HTERT RPE-1 (cell line): ENCODE measurements around the gene PTGR3.

ENCODE experiments used
- in situ Hi-C: fragments of 300-500 bp; cut with MboI; formaldehyde crosslinking; loops from 4 replicates; pipeline ENCODE4 v1.14.3; 2020; ENCODE audit warnings: low sequenced_read_pairs

The PTGR3 gene

GRCh38 chr18:75215663-75216062, 6.7 kb upstream of the PTGR3 start:
- in situ Hi-C loops = no loop called here

- in situ Hi-C loops = no loop called here
Observed at GRCh38 chr18:75214766-75215510, 6.0 kb upstream of the PTGR3 start.

- in situ Hi-C loops = no loop called here
Observed at GRCh38 chr18:75214332-75214690, 5.4 kb upstream of the PTGR3 start.

GRCh38 chr18:75213611-75214331, 4.8 kb upstream of the PTGR3 start:
- in situ Hi-C loops = no loop called here

- in situ Hi-C loops = no loop called here
Observed at GRCh38 chr18:75212751-75213090, 3.8 kb upstream of the PTGR3 start.

GRCh38 chr18:75211953-75212750, 3.2 kb upstream of the PTGR3 start:
- in situ Hi-C loops = no loop called here

GRCh38 chr18:75211626-75211952, 2.6 kb upstream of the PTGR3 start:
- in situ Hi-C loops = no loop called here

GRCh38 chr18:75211002-75211621, 2.2 kb upstream of the PTGR3 start:
- in situ Hi-C loops = no loop called here

GRCh38 chr18:75210274-75211001, 1.5 kb upstream of the PTGR3 start, which contains the start of gene TSHZ1:
Gene TSHZ1 (plus strand): TSS chr18:75210797. CDS start chr18:75211877, 1,080 bp downstream.
- in situ Hi-C loops = no loop called here

GRCh38 chr18:75209951-75210258, 966 bp upstream of the PTGR3 start:
- in situ Hi-C loops = no loop called here

- in situ Hi-C loops = no loop called here
Observed at GRCh38 chr18:75208836-75209128, 157 bp downstream of the PTGR3 start.

GRCh38 chr18:75208155-75208835, 644 bp downstream of the PTGR3 start:
- in situ Hi-C loops = no loop called here

GRCh38 chr18:75207310-75208154, 1.4 kb downstream of the PTGR3 start:
- in situ Hi-C loops = no loop called here

GRCh38 chr18:75206452-75207309, 2.3 kb downstream of the PTGR3 start:
- in situ Hi-C loops = no loop called here

GRCh38 chr18:75205514-75206132, 3.3 kb downstream of the PTGR3 start:
- in situ Hi-C loops = no loop called here

- in situ Hi-C loops = no loop called here
Observed at GRCh38 chr18:75204732-75205513, 4.0 kb downstream of the PTGR3 start.

GRCh38 chr18:75204269-75204731, 4.6 kb downstream of the PTGR3 start:
- in situ Hi-C loops = no loop called here
